HepG2 (cell line): Measurements from ENCODE around the gene MORC3. TPM values are rescaled to one million over a fixed set of nuclear protein-coding genes. Genes with fewer than 3 reads are reported as not detected.

ENCODE experiments used
- ATAC-seq: fragments of 200-7000 bp; cut with Tn5 transposase; 3 replicates; pipeline ENCODE4 v1.9.1; 2020; ENCODE audit warnings: mild to moderate bottlenecking, moderate library complexity
- BruUV-seq: library from RNA; stranded (reverse); fragments of 400-500 nt; replicated peaks from 2 replicates; lab custom pipeline; 2021; lab: Mats Ljungman, UMichigan
- CTCF ChIA-PET: fragments of 300-600 bp; formaldehyde crosslinking; extraction: SDS; loops from one replicate; lab custom pipeline; 2021; ENCODE audit warnings: low total read pairs, inconsistent platforms, low intra/inter-chr PET ratio; lab: Yijun Ruan, JAX
- POLR2A ChIA-PET: fragments of 350-600 bp; sonication (Branson Sonifier 250); formaldehyde crosslinking; loops from one replicate; lab custom pipeline; 2020; ENCODE audit warnings: antibody characterized with exemption, inconsistent platforms; lab: Yijun Ruan, JAX
- DNase-seq: peaks from one replicate; pipeline ENCODE4 v3.0.0-alpha.2; 2015; ENCODE audit warnings: low spot score
- FAIRE-seq: peaks from 3 replicates; lab custom pipeline; 2011; peaks lifted over from hg19 to GRCh38; lab: Jason Lieb, UNC
- H2AFZ ChIP-seq: one replicate; pipeline ENCODE4 v1.6.1; 2011; ENCODE audit warnings: low read length, inconsistent platforms
- H3K27ac ChIP-seq: fragments of 300-600 bp; 3 replicates; pipeline ENCODE4 v1.8.0; 2011; ENCODE audit warnings: mixed run types, mild to moderate bottlenecking, mixed read lengths, low read length, inconsistent platforms; ENCODE audit not compliant: insufficient read depth; ENCODE audit errors: extremely low read length
- H3K27me3 ChIP-seq, 2 experiments: fragments of 200-600 bp in 1 of 2; 2 replicates in 1 of 2; 3 replicates in 1 of 2; pipeline versions ENCODE4 v1.6.0 to v1.8.0; 2011; ENCODE audit warnings: low read length in 2 of 2, mild to moderate bottlenecking in 2 of 2, moderate library complexity in 2 of 2, inconsistent platforms in 1 of 2; ENCODE audit not compliant: insufficient read depth in 2 of 2, control insufficient read depth in 1 of 2
- H3K36me3 ChIP-seq, 2 experiments: fragments of 200-600 bp in 1 of 2; replicated peaks in 1 of 2; 2 replicates in 1 of 2; 3 replicates in 1 of 2; pipeline versions ENCODE4 v1.5.1 to v1.8.0; 2011; ENCODE audit warnings: low read length in 2 of 2, inconsistent platforms in 1 of 2; ENCODE audit not compliant: insufficient read depth in 2 of 2, control insufficient read depth in 1 of 2
- H3K4me1 ChIP-seq: 2 replicates; pipeline ENCODE4 v1.5.1; 2012; ENCODE audit warnings: low read length, inconsistent platforms; ENCODE audit not compliant: insufficient read depth
- H3K4me2 ChIP-seq: 2 replicates; pipeline ENCODE4 v1.6.0; 2011; ENCODE audit warnings: low read depth, low read length, inconsistent platforms
- H3K4me3 ChIP-seq, 3 experiments: fragments of 200-600 bp in 1 of 3; sonication (generic), shearing (Covaris generic) in 1 of 3; replicated peaks in 1 of 3; 2 replicates each; pipeline ENCODE4 v1.5.1; 2011 to 2016; ENCODE audit warnings: low read length in 3 of 3, inconsistent platforms in 2 of 3, low read depth in 2 of 3, mild to moderate bottlenecking in 2 of 3, control low read depth in 1 of 3, mixed read lengths in 1 of 3; ENCODE audit not compliant: insufficient read depth in 1 of 3
- H3K79me2 ChIP-seq: one replicate; pipeline ENCODE4 v1.6.1; 2011; ENCODE audit warnings: low read length, inconsistent platforms; ENCODE audit not compliant: insufficient read depth
- H3K9ac ChIP-seq: 2 replicates; pipeline ENCODE4 v1.6.0; 2011; ENCODE audit warnings: mild to moderate bottlenecking, low read depth, low read length, inconsistent platforms; ENCODE audit not compliant: insufficient read depth
- H3K9me3 ChIP-seq: 2 replicates; pipeline ENCODE4 v1.5.1; 2012; ENCODE audit warnings: mild to moderate bottlenecking, low read length
- H4K20me1 ChIP-seq: 2 replicates; pipeline ENCODE4 v1.6.0; 2011; ENCODE audit warnings: inconsistent platforms, mild to moderate bottlenecking, low read length, moderate library complexity; ENCODE audit not compliant: insufficient read depth
- ARNT ChIP-seq: fragments of 450-650 bp; IDR thresholded peaks from 2 replicates; pipeline ENCODE4 v1.6.1; 2017
- ELF4 ChIP-seq: sonication (generic); formaldehyde crosslinking; IDR thresholded peaks from 2 replicates; pipeline ENCODE4 v1.5.0; 2020; ENCODE audit warnings: missing genetic modification reagents, mild to moderate bottlenecking, moderate library complexity, borderline replicate concordance
- GATAD2A ChIP-seq: IDR thresholded peaks from 2 replicates; pipeline ENCODE4 v1.6.1; 2016
- HNRNPH1 ChIP-seq: fragments of 200-400 bp; formaldehyde crosslinking; optimal IDR thresholded peaks from 2 replicates; pipeline ENCODE3; 2017; ENCODE audit warnings: mild to moderate bottlenecking, low read depth, low read length
- NFRKB ChIP-seq: fragments of 450-650 bp; IDR thresholded peaks from 2 replicates; pipeline ENCODE4 v1.6.1; 2017
- TBX3 ChIP-seq: fragments of 450-650 bp; IDR thresholded peaks from 2 replicates; pipeline ENCODE4 v1.6.1; 2017; ENCODE audit warnings: antibody characterized with exemption, mild to moderate bottlenecking, inconsistent platforms, borderline replicate concordance
- ZMYM3 ChIP-seq: sonication (generic); formaldehyde crosslinking; IDR thresholded peaks from 2 replicates; pipeline ENCODE4 v1.5.1; 2020; ENCODE audit warnings: mild to moderate bottlenecking, missing genetic modification reagents
- ZNF230 ChIP-seq: sonication (generic); formaldehyde crosslinking; IDR thresholded peaks from 2 replicates; pipeline ENCODE4 v1.4.0; 2020; ENCODE audit warnings: mild to moderate bottlenecking, missing genetic modification reagents
- ZNF343 ChIP-seq: sonication (generic); formaldehyde crosslinking; IDR thresholded peaks from 2 replicates; pipeline ENCODE4 v1.4.0; 2020; ENCODE audit warnings: mild to moderate bottlenecking, missing genetic modification reagents
- ZNF75D ChIP-seq: sonication (generic); formaldehyde crosslinking; IDR thresholded peaks from 2 replicates; pipeline ENCODE4 v1.8.1; 2023; ENCODE audit warnings: missing genetic modification reagents, mild to moderate bottlenecking, borderline replicate concordance
- ZNF816 ChIP-seq: sonication (generic); formaldehyde crosslinking; IDR thresholded peaks from 2 replicates; pipeline ENCODE4 v1.8.0; 2022; ENCODE audit warnings: missing genetic modification reagents, mild to moderate bottlenecking, borderline replicate concordance
- WGBS: methylation state at CpG from one replicate; pipeline ENCODE4 v1.1.6; 2017; ENCODE audit warnings: low lambda C conversion rate; 5-methylcytosine and 5-hydroxymethylcytosine counted together
- in situ Hi-C: cut with HindIII; loops from 2 replicates; pipeline ENCODE4 v1.10.0; 2017; ENCODE audit warnings: low pct_unique_long_range_greater_than_20kb; ENCODE audit not compliant: extremely low pct_ligation_motif_present
- intact Hi-C: fragments of 100-400 bp; cut with micrococcal nuclease; formaldehyde crosslinking; loops from one replicate; pipeline ENCODE4 v1.10.0; 2022; ENCODE audit not compliant: unreplicated experiment
- polyA plus RNA-seq, 8 experiments: library from polyadenylated mRNA; depleted of rRNA in 3 of 8; stranded (reverse) in 7 of 8; unstranded in 1 of 8; fragments of >200 nt; fragmentation: Illumina TruSeq in 4 of 8; extraction: Trizol in 4 of 8; gene quantifications; 2 replicates each; pipeline versions ENCODE4 v1.2.1 to v1.2.3, GENCODE V29; 2011 to 2016; ENCODE audit warnings: low read depth in 4 of 8, missing spikeins in 1 of 8, mixed read lengths in 1 of 8; ENCODE audit not compliant: insufficient read depth in 1 of 8
- total RNA-seq, 5 experiments: library from RNA; depleted of rRNA; stranded (reverse); fragments of >200 nt; fragmentation: Illumina TruSeq; extraction: Trizol; gene quantifications; 2 replicates each; pipeline ENCODE4 v1.2.3, GENCODE V29; 2016; ENCODE audit warnings: low read depth in 1 of 5
- TF ChIP-seq, protein P1 (sequence below): sonication (generic); formaldehyde crosslinking; IDR thresholded peaks from 2 replicates; pipeline ENCODE4 v1.5.1; 2020; ENCODE audit warnings: mild to moderate bottlenecking, missing genetic modification reagents
- TF ChIP-seq, protein P2 (sequence below): sonication (generic); formaldehyde crosslinking; IDR thresholded peaks from 2 replicates; pipeline ENCODE4 v1.4.0; 2020; ENCODE audit warnings: mild to moderate bottlenecking, missing genetic modification reagents
- TF ChIP-seq, protein P3 (sequence below): sonication (generic); formaldehyde crosslinking; IDR thresholded peaks from 2 replicates; pipeline ENCODE4 v1.4.0; 2020; ENCODE audit warnings: missing genetic modification reagents, low read depth, mild to moderate bottlenecking, borderline replicate concordance

The MORC3 gene
- total and polyA plus RNA-seq, 2 of the 13 experiments (the other 11 are each of a cell fraction or from before 2014, with no cell fraction given): 12.9 to 19.5 TPM

DNA sequence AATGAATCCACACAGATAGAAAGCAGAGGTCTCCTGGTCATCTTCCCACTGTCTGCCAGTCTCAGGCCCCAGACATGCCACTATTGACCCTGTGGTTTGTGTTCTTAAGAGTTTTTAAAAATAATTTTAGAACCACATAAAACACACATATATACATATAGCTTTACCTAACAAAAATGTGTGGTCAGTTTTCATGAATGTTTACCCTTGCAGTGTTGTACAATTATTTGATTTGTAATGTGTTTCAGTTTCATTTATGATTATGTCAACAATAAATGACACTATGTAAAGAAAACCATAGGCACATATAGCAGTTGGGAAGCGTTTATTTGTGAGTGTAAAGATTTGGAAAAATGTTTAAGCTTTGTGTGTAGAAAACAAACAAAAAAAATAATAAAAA is 82.3 kb downstream of the MORC3 start:
- Histone ChIP-seq H3K9me3 (no peaks in the 10 kb centered on the region), H3K36me3 (peaks cover 3 to 27% of the 10 kb centered on the region in 2 experiments; a peak in 4 of 5 replicates), H3K27ac (no peak overlapping the region), H3K79me2 (no peaks in the 10 kb centered on the region), H3K4me1 (no peaks in the 10 kb centered on the region), H2AFZ (no peak overlapping the region), H3K4me3 (no peak overlapping the region), H3K9ac (no peak overlapping the region), H4K20me1 (no peaks in the 10 kb centered on the region), H3K27me3 (no peaks in the 10 kb centered on the region), H3K4me2 (no peak overlapping the region)
- ChIA-PET POLR2A (no interaction called here), CTCF (no interaction called here)
- ATAC-seq: no peak
- in situ Hi-C loops: no loop called here
- no TSS peak for BruUV-seq
- intact Hi-C loops: no loop called here
- WGBS: 88% methylated on average over 1 of the region's 1 CpG
- no peak for DNase-seq
- no peak for FAIRE-seq
- TF ChIP-seq ZNF230 (CRISPR knock-in tag) (no peak), GATAD2A (no peak), TBX3 (no peak), ARNT (no peak), HNRNPH1 (no peak), NFRKB (no peak), ELF4 (CRISPR knock-in tag) (no peak), ZNF75D (CRISPR knock-in tag) (no peak), ZNF816 (CRISPR knock-in tag) (no peak), ZMYM3 (no peak), ZNF343 (CRISPR knock-in tag) (no peak)
- TF ChIP-seq, protein P1, sequence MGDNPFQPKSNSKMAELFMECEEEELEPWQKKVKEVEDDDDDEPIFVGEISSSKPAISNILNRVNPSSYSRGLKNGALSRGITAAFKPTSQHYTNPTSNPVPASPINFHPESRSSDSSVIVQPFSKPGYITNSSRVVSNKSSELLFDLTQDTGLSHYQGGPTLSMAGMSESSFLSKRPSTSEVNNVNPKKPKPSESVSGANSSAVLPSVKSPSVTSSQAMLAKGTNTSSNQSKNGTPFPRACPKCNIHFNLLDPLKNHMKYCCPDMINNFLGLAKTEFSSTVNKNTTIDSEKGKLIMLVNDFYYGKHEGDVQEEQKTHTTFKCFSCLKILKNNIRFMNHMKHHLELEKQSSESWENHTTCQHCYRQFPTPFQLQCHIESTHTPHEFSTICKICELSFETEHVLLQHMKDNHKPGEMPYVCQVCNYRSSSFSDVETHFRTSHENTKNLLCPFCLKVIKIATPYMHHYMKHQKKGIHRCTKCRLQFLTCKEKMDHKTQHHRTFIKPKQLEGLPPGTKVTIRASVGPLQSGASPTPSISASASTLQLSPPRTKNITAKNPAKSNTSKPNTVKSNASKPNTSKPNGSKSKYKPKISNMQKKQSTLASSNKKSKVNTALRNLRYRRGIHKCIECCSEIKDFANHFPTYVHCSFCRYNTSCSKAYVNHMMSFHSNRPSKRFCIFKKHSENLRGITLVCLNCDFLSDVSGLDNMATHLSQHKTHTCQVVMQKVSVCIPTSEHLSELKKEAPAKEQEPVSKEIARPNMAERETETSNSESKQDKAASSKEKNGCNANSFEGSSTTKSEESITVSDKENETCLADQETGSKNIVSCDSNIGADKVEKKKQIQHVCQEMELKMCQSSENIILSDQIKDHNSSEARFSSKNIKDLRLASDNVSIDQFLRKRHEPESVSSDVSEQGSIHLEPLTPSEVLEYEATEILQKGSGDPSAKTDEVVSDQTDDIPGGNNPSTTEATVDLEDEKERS (CRISPR knock-in tag): no peak
- TF ChIP-seq, protein P2, sequence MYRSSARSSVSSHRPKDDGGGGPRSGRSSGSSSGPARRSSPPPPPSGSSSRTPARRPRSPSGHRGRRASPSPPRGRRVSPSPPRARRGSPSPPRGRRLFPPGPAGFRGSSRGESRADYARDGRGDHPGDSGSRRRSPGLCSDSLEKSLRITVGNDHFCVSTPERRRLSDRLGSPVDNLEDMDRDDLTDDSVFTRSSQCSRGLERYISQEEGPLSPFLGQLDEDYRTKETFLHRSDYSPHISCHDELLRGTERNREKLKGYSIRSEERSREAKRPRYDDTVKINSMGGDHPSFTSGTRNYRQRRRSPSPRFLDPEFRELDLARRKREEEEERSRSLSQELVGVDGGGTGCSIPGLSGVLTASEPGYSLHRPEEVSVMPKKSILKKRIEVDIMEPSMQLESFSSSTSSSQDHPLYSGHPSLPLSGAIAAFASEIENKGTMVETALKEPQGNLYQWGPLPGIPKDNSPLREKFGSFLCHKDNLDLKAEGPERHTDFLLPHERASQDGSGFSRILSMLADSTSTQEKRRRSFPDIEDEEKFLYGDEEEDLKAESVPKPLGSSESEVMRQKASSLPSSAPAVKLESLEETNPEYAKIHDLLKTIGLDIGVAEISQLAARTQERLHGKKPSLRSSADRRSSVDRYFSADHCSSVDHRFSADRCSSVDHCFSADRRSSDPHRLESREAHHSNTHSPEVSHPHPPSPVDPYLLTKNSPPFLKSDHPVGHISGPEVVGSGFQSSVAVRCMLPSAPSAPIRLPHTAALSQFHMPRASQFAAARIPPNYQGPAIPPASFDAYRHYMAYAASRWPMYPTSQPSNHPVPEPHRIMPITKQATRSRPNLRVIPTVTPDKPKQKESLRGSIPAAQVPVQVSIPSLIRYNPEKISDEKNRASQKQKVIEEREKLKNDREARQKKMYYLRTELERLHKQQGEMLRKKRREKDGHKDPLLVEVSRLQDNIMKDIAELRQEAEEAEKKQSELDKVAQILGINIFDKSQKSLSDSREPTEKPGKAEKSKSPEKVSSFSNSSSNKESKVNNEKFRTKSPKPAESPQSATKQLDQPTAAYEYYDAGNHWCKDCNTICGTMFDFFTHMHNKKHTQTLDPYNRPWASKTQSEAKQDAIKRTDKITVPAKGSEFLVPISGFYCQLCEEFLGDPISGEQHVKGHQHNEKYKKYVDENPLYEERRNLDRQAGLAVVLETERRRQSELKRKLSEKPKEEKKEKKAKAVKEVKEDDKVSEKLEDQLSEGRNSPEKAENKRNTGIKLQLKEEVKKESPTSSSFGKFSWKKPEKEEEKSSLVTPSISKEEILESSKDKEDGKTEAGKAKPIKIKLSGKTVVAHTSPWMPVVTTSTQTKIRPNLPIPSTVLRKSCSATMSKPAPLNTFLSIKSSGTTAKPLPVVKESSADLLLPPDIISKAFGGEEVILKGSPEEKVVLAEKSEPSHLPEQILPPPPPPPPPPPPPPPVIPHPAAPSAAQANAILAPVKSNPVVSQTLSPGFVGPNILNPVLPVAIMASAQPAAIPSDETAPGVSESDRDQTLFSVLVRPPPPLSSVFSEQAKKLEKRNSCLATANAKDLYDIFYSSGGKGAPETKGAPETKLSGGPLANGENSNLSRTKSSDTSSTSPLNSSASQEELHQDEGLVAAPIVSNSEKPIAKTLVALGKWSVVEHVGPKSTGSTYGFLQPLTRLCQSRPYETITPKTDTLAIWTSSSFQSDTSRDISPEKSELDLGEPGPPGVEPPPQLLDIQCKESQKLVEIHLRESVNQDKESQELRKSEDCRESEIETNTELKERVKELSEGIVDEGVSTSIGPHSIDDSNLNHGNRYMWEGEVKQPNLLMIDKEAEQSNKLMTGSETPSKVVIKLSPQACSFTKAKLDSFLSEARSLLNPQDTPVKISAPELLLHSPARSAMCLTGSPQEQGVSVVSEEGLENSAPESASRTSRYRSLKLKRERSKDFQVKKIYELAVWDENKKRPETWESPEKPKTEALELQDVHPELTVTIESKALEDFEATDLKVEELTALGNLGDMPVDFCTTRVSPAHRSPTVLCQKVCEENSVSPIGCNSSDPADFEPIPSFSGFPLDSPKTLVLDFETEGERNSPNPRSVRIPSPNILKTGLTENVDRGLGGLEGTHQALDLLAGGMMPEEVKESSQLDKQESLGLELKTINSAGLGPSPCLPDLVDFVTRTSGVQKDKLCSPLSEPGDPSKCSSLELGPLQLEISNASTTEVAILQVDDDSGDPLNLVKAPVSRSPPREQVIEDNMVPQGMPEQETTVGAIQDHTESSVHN (CRISPR knock-in tag): no peak
- TF ChIP-seq, protein P3, sequence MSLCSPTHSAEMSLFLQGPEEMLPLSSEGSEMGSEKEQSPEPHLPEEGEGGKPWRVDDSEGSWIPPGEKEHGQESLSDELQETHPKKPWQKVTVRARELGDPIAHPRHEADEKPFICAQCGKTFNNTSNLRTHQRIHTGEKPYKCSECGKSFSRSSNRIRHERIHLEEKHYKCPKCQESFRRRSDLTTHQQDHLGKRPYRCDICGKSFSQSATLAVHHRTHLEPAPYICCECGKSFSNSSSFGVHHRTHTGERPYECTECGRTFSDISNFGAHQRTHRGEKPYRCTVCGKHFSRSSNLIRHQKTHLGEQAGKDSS (CRISPR knock-in tag): no peak
